Measurements from ENCODE around the gene TUB.

Gene TUB

GRCh38 chr11:8149726-8150125, 68.7 kb downstream of the TUB start:
- intact Hi-C loops (cut with DNase I), result no loop called here
- no peak for DNase-seq

Measured in head of caudate nucleus (tissue), 42 donors.